Stimulated activated CD8-positive, alpha-beta memory T cell treated with anti-CD3 and anti-CD28 coated beads, Interleukin-15, amount 100 ng/mL, for 1 hour (primary cell): ENCODE data around the gene MSI2.

Experiments
- DNase-seq: peaks from one replicate; pipeline ENCODE4 v3.0.0-alpha.2; 2020; ENCODE audit warnings: low read depth

MSI2 gene

GRCh38 chr17:57318913-57319312 lies 62.6 kb downstream of the MSI2 start:
- no peak for DNase-seq

- no peak for DNase-seq
Observed at GRCh38 chr17:57319806-57320205, 63.5 kb downstream of the MSI2 start.

- no peak for DNase-seq
Observed at GRCh38 chr17:57323391-57323790, 67.1 kb downstream of the MSI2 start.

GRCh38 chr17:57324060-57324459 lies 67.7 kb downstream of the MSI2 start:
- no peak for DNase-seq

- DNase-seq: no peak
Observed at GRCh38 chr17:57324631-57325030, 68.3 kb downstream of the MSI2 start.

- DNase-seq: no peak
Observed at GRCh38 chr17:57326336-57326735, 70.0 kb downstream of the MSI2 start.

- no peak for DNase-seq
Observed at GRCh38 chr17:57326764-57327163, 70.4 kb downstream of the MSI2 start.

- no peak for DNase-seq
Observed at GRCh38 chr17:57327176-57327970, 71.0 kb downstream of the MSI2 start.

GRCh38 chr17:57328109-57328882 lies 72.0 kb downstream of the MSI2 start:
- DNase-seq: no peak

GRCh38 chr17:57329380-57330214 lies 73.3 kb downstream of the MSI2 start:
- DNase-seq: no peak

GRCh38 chr17:57330587-57330986 lies 74.3 kb downstream of the MSI2 start:
- DNase-seq: no peak

- no peak for DNase-seq
Observed at GRCh38 chr17:57331423-57331822, 75.1 kb downstream of the MSI2 start.

- no peak for DNase-seq
Observed at GRCh38 chr17:57332501-57332900, 76.2 kb downstream of the MSI2 start.

GRCh38 chr17:57335195-57335792 lies 79.0 kb downstream of the MSI2 start:
- DNase-seq: no peak

GRCh38 chr17:57337390-57337789 lies 81.1 kb downstream of the MSI2 start:
- no peak for DNase-seq

- no peak for DNase-seq
Observed at GRCh38 chr17:57338257-57338914, 82.1 kb downstream of the MSI2 start.

GRCh38 chr17:57340160-57340981 lies 84.0 kb downstream of the MSI2 start:
- no peak for DNase-seq

- DNase-seq: no peak
Observed at GRCh38 chr17:57341611-57342540, 85.6 kb downstream of the MSI2 start.

- no peak for DNase-seq
Observed at GRCh38 chr17:57342963-57343589, 86.8 kb downstream of the MSI2 start.
